MG63 (cell line): ENCODE measurements around the gene KDM5C. TPM values are rescaled to one million over a fixed set of nuclear protein-coding genes. Genes with fewer than 3 reads are reported as not detected.

Source experiments
- DNase-seq: peaks from one replicate; pipeline ENCODE4 v3.0.0-alpha.2; 2020
- H3K27me3 ChIP-seq: fragments of 250-450 bp; sonication (Bioruptor Pico); 2 replicates; pipeline ENCODE4 v1.5.1; 2020; ENCODE audit warnings: mild to moderate bottlenecking, moderate library complexity
- H3K36me3 ChIP-seq: fragments of 250-450 bp; sonication (Bioruptor Pico); 2 replicates; pipeline ENCODE4 v1.5.1; 2020; ENCODE audit warnings: mild to moderate bottlenecking, moderate library complexity
- H3K4me3 ChIP-seq: fragments of 250-450 bp; sonication (Bioruptor Pico); 2 replicates; pipeline ENCODE4 v1.5.1; 2020; ENCODE audit warnings: mild to moderate bottlenecking, moderate library complexity
- H3K9me3 ChIP-seq: fragments of 250-450 bp; sonication (Bioruptor Pico); 2 replicates; pipeline ENCODE4 v1.5.1; 2020; ENCODE audit warnings: mild to moderate bottlenecking, moderate library complexity
- total RNA-seq: library from RNA; depleted of rRNA; stranded (reverse); fragments of >200 nt; shearing (Covaris generic); gene quantifications from 2 replicates; pipeline ENCODE4 v1.2.3, GENCODE V29; 2014; ENCODE audit warnings: low replicate concordance; rRNA removed

Gene KDM5C
- 43.1 and 63.8 TPM in 2 replicates for total RNA-seq

- peak; percentile 88 for DNase-seq
- H3K9me3 ChIP-seq = no peaks in the 10 kb centered on the region
- no peaks in the 10 kb centered on the region for H3K27me3 ChIP-seq
- peaks cover 4% of the 10 kb centered on the region; the same call in 1 of the 2 replicates for H3K36me3 ChIP-seq
- H3K4me3 ChIP-seq = peak within 1 kb of the TSS; percentile 79
These were observed at the start of gene KDM5C for GRCh38 chrX:53224860-53225797. Gene KDM5C (minus strand): TSS chrX:53225207. CDS start chrX:53224889, 318 bp downstream.

GRCh38 chrX:53272808-53273337, 47.9 kb upstream of the KDM5C start:
- no peak for DNase-seq
- Histone ChIP-seq H3K27me3 (no peaks in the 10 kb centered on the region), H3K4me3 (no peak overlapping the region), H3K36me3 (no peaks in the 10 kb centered on the region), H3K9me3 (no peaks in the 10 kb centered on the region)

GRCh38 chrX:53269536-53270107, 44.6 kb upstream of the KDM5C start:
- Histone ChIP-seq H3K36me3 (no peaks in the 10 kb centered on the region), H3K4me3 (no peak overlapping the region), H3K9me3 (no peaks in the 10 kb centered on the region), H3K27me3 (no peaks in the 10 kb centered on the region)
- DNase-seq = no peak

- Histone ChIP-seq H3K4me3 (no peak overlapping the region), H3K9me3 (no peaks in the 10 kb centered on the region), H3K27me3 (no peaks in the 10 kb centered on the region), H3K36me3 (no peaks in the 10 kb centered on the region)
- no peak for DNase-seq
These were observed 43.2 kb upstream of the KDM5C start for GRCh38 chrX:53268173-53268572.

GRCh38 chrX:53266914-53267313, 41.9 kb upstream of the KDM5C start:
- no peaks in the 10 kb centered on the region for H3K36me3 ChIP-seq
- no peak for DNase-seq
- H3K4me3 ChIP-seq = no peak overlapping the region
- H3K27me3 ChIP-seq = no peaks in the 10 kb centered on the region
- H3K9me3 ChIP-seq = no peaks in the 10 kb centered on the region

GRCh38 chrX:53265771-53266574, 41.0 kb upstream of the KDM5C start:
- Histone ChIP-seq H3K27me3 (no peaks in the 10 kb centered on the region), H3K9me3 (no peaks in the 10 kb centered on the region), H3K36me3 (no peaks in the 10 kb centered on the region), H3K4me3 (no peak overlapping the region)
- DNase-seq = no peak

- peak; percentile 60 for DNase-seq
- no peaks in the 10 kb centered on the region for H3K9me3 ChIP-seq
- no peaks in the 10 kb centered on the region for H3K36me3 ChIP-seq
- no peak overlapping the region for H3K4me3 ChIP-seq
- H3K27me3 ChIP-seq = no peaks in the 10 kb centered on the region
These were observed 38.6 kb upstream of the KDM5C start for GRCh38 chrX:53263597-53264094.

GRCh38 chrX:53262918-53263394, 37.9 kb upstream of the KDM5C start:
- peak; percentile 66 for DNase-seq
- H3K36me3 ChIP-seq = no peaks in the 10 kb centered on the region
- no peaks in the 10 kb centered on the region for H3K27me3 ChIP-seq
- no peaks in the 10 kb centered on the region for H3K9me3 ChIP-seq
- H3K4me3 ChIP-seq = no peak overlapping the region

- Histone ChIP-seq H3K4me3 (no peak overlapping the region), H3K36me3 (no peaks in the 10 kb centered on the region), H3K9me3 (no peaks in the 10 kb centered on the region), H3K27me3 (no peaks in the 10 kb centered on the region)
- no peak for DNase-seq
These were observed 37.3 kb upstream of the KDM5C start for GRCh38 chrX:53262189-53262917.

GRCh38 chrX:53261355-53261972, 36.5 kb upstream of the KDM5C start:
- no peak overlapping the region for H3K4me3 ChIP-seq
- H3K27me3 ChIP-seq = no peaks in the 10 kb centered on the region
- no peaks in the 10 kb centered on the region for H3K36me3 ChIP-seq
- no peaks in the 10 kb centered on the region for H3K9me3 ChIP-seq
- no peak for DNase-seq

GRCh38 chrX:53260836-53261235, 35.8 kb upstream of the KDM5C start:
- Histone ChIP-seq H3K27me3 (no peaks in the 10 kb centered on the region), H3K4me3 (no peak overlapping the region), H3K36me3 (no peaks in the 10 kb centered on the region), H3K9me3 (no peaks in the 10 kb centered on the region)
- DNase-seq = no peak

- Histone ChIP-seq H3K36me3 (no peaks in the 10 kb centered on the region), H3K4me3 (no peak overlapping the region), H3K9me3 (no peaks in the 10 kb centered on the region), H3K27me3 (no peaks in the 10 kb centered on the region)
- no peak for DNase-seq
These were observed 32.8 kb upstream of the KDM5C start for GRCh38 chrX:53257670-53258423.

- H3K9me3 ChIP-seq = no peaks in the 10 kb centered on the region
- H3K4me3 ChIP-seq = no peak overlapping the region
- DNase-seq = no peak
- H3K27me3 ChIP-seq = no peaks in the 10 kb centered on the region
- no peaks in the 10 kb centered on the region for H3K36me3 ChIP-seq
These were observed 32.2 kb upstream of the KDM5C start for GRCh38 chrX:53257166-53257565.

- Histone ChIP-seq H3K9me3 (no peaks in the 10 kb centered on the region), H3K27me3 (no peaks in the 10 kb centered on the region), H3K36me3 (no peaks in the 10 kb centered on the region), H3K4me3 (no peak overlapping the region)
- DNase-seq = no peak
These were observed 31.5 kb upstream of the KDM5C start for GRCh38 chrX:53256446-53257041.
